OCI-LY3 (cell line): ENCODE data around the gene ATOSA.

Experiments used
- H2AFZ ChIP-seq: fragments of 200-600, 300-600 bp; shearing (Covaris generic); 2 replicates; pipeline ENCODE4 v1.6.0; 2014; ENCODE audit warnings: antibody characterized with exemption, low read depth, low read length
- H3K27ac ChIP-seq: fragments of 200-600, 300-600 bp; sonication (generic); 2 replicates; pipeline ENCODE4 v1.5.1; 2014; ENCODE audit warnings: mild to moderate bottlenecking, low read length, moderate library complexity, mixed read lengths
- H3K27me3 ChIP-seq: fragments of 200-600, 300-600 bp; sonication (generic); 2 replicates; pipeline ENCODE4 v1.6.1; 2014; ENCODE audit warnings: low read depth, low read length, mixed read lengths
- H3K36me3 ChIP-seq: fragments of 200-600, 300-600 bp; sonication (generic); replicated peaks from 2 replicates; pipeline ENCODE3; 2014; ENCODE audit warnings: low read depth, low read length, mixed read lengths
- H3K4me1 ChIP-seq: fragments of 300-600, 200-600 bp; sonication (generic); 2 replicates; pipeline ENCODE4 v1.6.1; 2014; ENCODE audit warnings: low read length, mixed read lengths
- H3K4me2 ChIP-seq: fragments of 200-600, 300-600 bp; sonication (generic); 2 replicates; pipeline ENCODE4 v1.6.1; 2014; ENCODE audit warnings: low read length, mixed read lengths
- H3K4me3 ChIP-seq: fragments of 300-600, 200-600 bp; sonication (generic); 2 replicates; pipeline ENCODE4 v1.5.1; 2014; ENCODE audit warnings: antibody characterized with exemption, mild to moderate bottlenecking, low read length, moderate library complexity
- H3K79me2 ChIP-seq: fragments of 300-600, 200-600 bp; shearing (Covaris generic); 2 replicates; pipeline ENCODE4 v1.6.1; 2014; ENCODE audit warnings: mild to moderate bottlenecking, low read length, mixed read lengths
- H3K9ac ChIP-seq: fragments of 300-600, 200-600 bp; shearing (Covaris generic); 2 replicates; pipeline ENCODE4 v1.6.0; 2014; ENCODE audit warnings: mild to moderate bottlenecking, low read length, moderate library complexity
- H3K9me3 ChIP-seq: fragments of 200-600, 300-600 bp; shearing (Covaris generic); 2 replicates; pipeline ENCODE4 v1.6.1; 2014; ENCODE audit warnings: low read length, mixed read lengths; ENCODE audit not compliant: insufficient read depth
- H4K20me1 ChIP-seq: fragments of 200-600, 300-600 bp; sonication (generic); 2 replicates; pipeline ENCODE4 v1.6.1; 2016; ENCODE audit warnings: low read length, mixed read lengths; ENCODE audit not compliant: insufficient read depth
- CTCF ChIP-seq: fragments of 200-600, 300-600 bp; sonication (generic); IDR thresholded peaks from 2 replicates; pipeline ENCODE4 v1.5.1; 2014; ENCODE audit warnings: antibody characterized with exemption, low read length, low read depth
- EZH2phosphoT487 ChIP-seq: fragments of 200-600 bp; shearing (Covaris generic); IDR thresholded peaks from 2 replicates; pipeline ENCODE4 v1.6.1; 2018; ENCODE audit warnings: antibody characterized with exemption, mixed run types, low read depth

Gene ATOSA

GRCh38 chr15:52679232-52680040 lies at the start of gene ATOSA:
ATOSA (minus strand) TSS chr15:52679388; CDS start chr15:52678021, 1,367 bp downstream.
- Histone ChIP-seq H3K4me2 (peak within 1 kb of the TSS; percentile 92), H3K27ac (peak within 1 kb of the TSS; percentile 81), H3K27me3 (no peaks in the 10 kb centered on the region), H3K9me3 (no peaks in the 10 kb centered on the region), H3K4me3 (peak within 1 kb of the TSS; percentile 83), H3K36me3 (peaks cover 5% of the 10 kb centered on the region), H3K4me1 (peaks cover 54% of the 10 kb centered on the region), H3K9ac (peak within 1 kb of the TSS; percentile 81), H2AFZ (peak within 1 kb of the TSS; percentile 63; the same call in 1 of the 2 replicates), H3K79me2 (peaks cover 5% of the 10 kb centered on the region), H4K20me1 (no peaks in the 10 kb centered on the region)
- TF ChIP-seq EZH2phosphoT487 (no peak), CTCF (no peak)

- Histone ChIP-seq H3K9ac (no peak overlapping the region), H2AFZ (no peak overlapping the region), H3K4me3 (no peak overlapping the region), H3K27me3 (no peaks in the 10 kb centered on the region), H3K36me3 (no peaks in the 10 kb centered on the region), H3K27ac (no peak overlapping the region), H3K4me2 (0 out of 2 replicates have a peak overlapping the region, but pooled peaks have one; percentile 6), H4K20me1 (no peaks in the 10 kb centered on the region), H3K79me2 (no peaks in the 10 kb centered on the region), H3K9me3 (no peaks in the 10 kb centered on the region), H3K4me1 (peaks cover 35% of the 10 kb centered on the region)
- TF ChIP-seq CTCF: no peak
- TF ChIP-seq EZH2phosphoT487: no peak
Measured at GRCh38 chr15:52728899-52729298, 49.7 kb upstream of the ATOSA start.

- H3K4me3 ChIP-seq: no peak overlapping the region
- H3K79me2 ChIP-seq: no peaks in the 10 kb centered on the region
- no peaks in the 10 kb centered on the region for H3K9me3 ChIP-seq
- no peaks in the 10 kb centered on the region for H4K20me1 ChIP-seq
- 0 out of 2 replicates have a peak overlapping the region, but pooled peaks have one; percentile 2 for H3K4me2 ChIP-seq
- no peaks in the 10 kb centered on the region for H3K36me3 ChIP-seq
- H3K27ac ChIP-seq: no peak overlapping the region
- H2AFZ ChIP-seq: no peak overlapping the region
- no peaks in the 10 kb centered on the region for H3K27me3 ChIP-seq
- H3K9ac ChIP-seq: no peak overlapping the region
- TF ChIP-seq EZH2phosphoT487 (no peak), CTCF (no peak)
- H3K4me1 ChIP-seq: peaks cover 35% of the 10 kb centered on the region
Measured at GRCh38 chr15:52727815-52728214, 48.6 kb upstream of the ATOSA start.

- Histone ChIP-seq H3K9me3 (no peaks in the 10 kb centered on the region), H3K36me3 (no peaks in the 10 kb centered on the region), H3K9ac (no peak overlapping the region), H2AFZ (no peak overlapping the region), H3K4me2 (no peak overlapping the region), H3K4me3 (no peak overlapping the region), H3K79me2 (no peaks in the 10 kb centered on the region), H4K20me1 (no peaks in the 10 kb centered on the region), H3K4me1 (peaks cover 32% of the 10 kb centered on the region), H3K27ac (no peak overlapping the region), H3K27me3 (peaks cover 1% of the 10 kb centered on the region; the same call in 1 of the 2 replicates)
- TF ChIP-seq CTCF (no peak), EZH2phosphoT487 (no peak)
Measured at GRCh38 chr15:52726195-52726594, 47.0 kb upstream of the ATOSA start.
